Spleen (tissue), 7 donors: Measurements from ENCODE around the gene NPRL2.

Experiments
- CTCF ChIP-seq, 11 experiments: fragments of 200-600 bp in 7 of 11; fragments of 450-650 bp in 4 of 11; sonication (generic) in 4 of 11; IDR thresholded peaks in 8 of 11; conservative IDR thresholded peaks in 3 of 11; 1 replicate in 7 of 11; 2 replicates in 4 of 11; pipeline versions ENCODE4 v1.4.0 to v1.8.0; 2016 to 2021; ENCODE audit warnings: antibody characterized with exemption in 11 of 11, inconsistent platforms in 4 of 11, mild to moderate bottlenecking in 1 of 11
- POLR2A ChIP-seq, 3 donors: fragments of 450-650 bp; IDR thresholded peaks; one replicate each; pipeline ENCODE4 v1.5.1; 2017; ENCODE audit warnings: antibody characterized with exemption in 3 of 3, mild to moderate bottlenecking in 1 of 3
- POLR2AphosphoS5 ChIP-seq, 3 donors: sonication (generic); formaldehyde crosslinking; IDR thresholded peaks; one replicate each; pipeline ENCODE4 v1.5.1; 2017; ENCODE audit warnings: antibody characterized with exemption in 3 of 3
- donor health status: DM: no; HTN: no; CAD: no; lungs with moderate emphysema.
- donor health status: DM: no; HTN: no; CAD: no.
- donor health status: DM: no; HTN: no; CAD: no.

GRCh38 chr3:50388016-50388719 is 37.6 kb upstream of the NPRL2 start:
- no peak for TF ChIP-seq POLR2A (IDR thresholded peaks at IDR 0.05)
- TF ChIP-seq CTCF (IDR thresholded peaks at IDR 0.05 in 8 of 11, conservative IDR thresholded peaks at IDR 0.05 in 3 of 11) = no peak
- no peak for TF ChIP-seq POLR2AphosphoS5 (IDR thresholded peaks at IDR 0.05)
